ENCODE data around the gene NLRC5.

- TF ChIP-seq POLR2AphosphoS5 (IDR thresholded peaks at IDR 0.05; ENCODE audit: low read depth, low read length) (no peak), POLR2A (IDR thresholded peaks at IDR 0.05; ENCODE audit: low read depth, low read length) (no peak), PAX5 (IDR thresholded peaks at IDR 0.05; ENCODE audit: insufficient read depth, low read length, severe bottlenecking) (no peak), TAF1 (IDR thresholded peaks at IDR 0.05; ENCODE audit: low read depth, low read length) (no peak)
Measured at GRCh38 chr16:57031156-57031555, 41.8 kb downstream of the NLRC5 start.
